GM19239 (cell line): ENCODE data around the gene EXOSC6.
"Not testable (repeated sequence)": the region's sequence is repeated elsewhere in the genome, so short reads cannot be mapped to it uniquely, and the experiment has no call there.

ENCODE experiments used
- DNase-seq: peaks from one replicate; pipeline ENCODE4 v3.0.0; 2011; ENCODE audit warnings: low spot score; ENCODE audit not compliant: insufficient read length
- FAIRE-seq: peaks from 2 replicates; lab custom pipeline; 2011; peaks lifted over from hg19 to GRCh38; lab: Jason Lieb, UNC

The EXOSC6 gene

DNA sequence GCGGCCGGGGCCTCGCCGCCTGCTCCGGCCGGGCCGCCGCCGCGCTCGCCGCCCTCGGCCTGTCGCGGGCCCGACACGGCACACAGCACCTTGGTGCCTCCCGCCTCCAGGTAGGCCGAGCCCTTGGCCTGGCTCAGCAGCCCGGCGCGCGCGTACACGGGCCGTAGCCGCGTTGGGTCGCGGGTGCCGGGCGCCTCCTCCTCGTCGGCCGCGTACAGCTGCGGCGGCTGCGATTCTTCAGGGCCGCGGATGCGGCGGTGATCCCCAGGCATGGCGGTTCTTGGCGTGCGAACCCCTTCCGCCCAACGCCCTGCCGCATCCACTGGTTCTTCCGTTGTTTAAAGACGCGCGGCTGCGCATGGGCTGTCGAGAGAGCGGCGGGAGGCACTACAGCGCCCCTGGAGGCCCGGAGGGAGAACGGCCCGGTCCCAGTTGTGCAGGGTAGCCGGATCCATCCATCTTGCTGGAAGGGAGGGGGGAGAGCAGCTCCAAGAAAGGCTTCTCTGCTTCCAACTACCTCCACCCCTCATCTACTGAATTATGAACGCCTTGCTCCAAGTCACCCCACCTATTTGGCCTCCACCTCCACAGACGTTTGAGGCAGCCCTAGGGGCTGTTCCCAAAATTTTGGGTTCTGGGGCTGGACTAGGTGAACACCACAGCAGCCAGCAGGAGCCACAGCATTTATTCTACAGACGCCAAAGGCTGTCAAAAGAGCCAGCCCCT, at the start of gene EXOSC6:
Gene EXOSC6, minus strand, starts transcription at position 312 of the 726 bp plus-strand sequence. Its CDS starts 40 bp downstream, at position 272.
- peak; percentile 78 for FAIRE-seq
- peak; percentile 97 for DNase-seq

DNA sequence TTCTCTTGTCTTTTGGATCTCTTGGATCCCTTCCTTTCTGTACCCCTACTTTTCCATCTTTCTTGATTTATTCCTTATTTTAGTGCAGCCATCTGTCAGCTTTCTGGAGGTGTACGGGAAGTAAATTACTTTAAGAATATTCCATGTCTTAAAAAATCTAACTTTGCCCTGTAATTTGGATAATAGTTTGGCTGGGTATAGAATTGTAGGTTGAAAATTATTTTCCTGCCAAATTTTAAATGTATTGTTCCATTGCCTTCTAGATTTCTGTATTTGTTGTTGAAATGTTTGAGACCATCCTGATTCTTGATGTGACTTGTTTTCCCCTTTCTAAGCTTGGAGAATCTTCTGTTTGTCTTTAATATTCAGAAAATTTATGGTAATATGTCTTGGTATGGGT, 49.4 kb upstream of the EXOSC6 start:
- FAIRE-seq (no peak), DNase-seq (no peak)

DNA sequence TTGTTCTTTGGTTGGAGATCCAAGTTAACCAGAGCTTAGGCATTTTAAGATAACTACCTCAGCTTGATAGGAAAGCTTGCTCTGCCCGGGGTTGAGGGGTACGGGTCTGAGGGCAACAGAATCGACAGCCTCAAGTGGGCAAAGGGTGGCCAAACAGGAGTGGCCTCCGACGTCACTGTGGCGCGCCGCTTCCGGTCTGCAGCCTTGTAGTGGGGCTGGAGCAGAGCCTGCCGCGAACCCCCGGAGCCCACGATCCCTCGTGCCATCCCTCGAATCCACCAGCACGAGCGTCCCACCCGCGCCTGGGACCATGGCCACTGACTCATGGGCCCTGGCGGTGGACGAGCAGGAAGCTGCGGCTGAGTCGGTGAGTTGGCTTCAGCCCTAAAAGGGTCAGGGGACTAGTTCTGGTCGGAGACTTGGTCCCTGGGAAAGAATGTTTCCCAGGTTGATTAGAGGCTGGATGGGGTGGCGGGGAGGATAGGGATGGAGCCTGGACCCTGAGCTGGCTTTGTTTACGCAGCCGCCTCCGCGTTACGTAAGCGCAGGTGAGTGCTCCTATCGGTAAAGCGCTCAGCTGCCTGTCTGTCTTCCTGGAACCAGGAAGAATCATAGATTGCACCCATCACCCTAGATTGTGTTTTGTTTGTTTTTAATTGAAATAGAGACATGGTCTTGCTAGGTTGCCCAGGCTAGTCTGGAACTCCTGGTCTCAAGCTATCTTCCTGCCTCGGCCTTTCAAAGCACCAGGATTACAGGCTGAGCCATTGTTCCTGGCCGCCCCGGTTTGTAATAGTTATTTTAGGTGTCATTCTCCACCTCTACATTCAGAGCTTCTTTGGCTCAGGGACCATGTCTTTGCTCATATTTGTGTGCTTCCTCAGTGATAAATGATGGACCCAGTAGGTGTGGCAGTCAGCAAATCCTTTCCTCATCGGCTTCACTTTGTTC, 47.5 kb upstream of the EXOSC6 start, which contains the start of gene DDX19B:
Gene DDX19B, plus strand, starts transcription at position 199 of the 951 bp plus-strand sequence. Its CDS starts 112 bp downstream, at position 311.
- FAIRE-seq = peak; percentile 80
- DNase-seq = peak; percentile 67

DNA sequence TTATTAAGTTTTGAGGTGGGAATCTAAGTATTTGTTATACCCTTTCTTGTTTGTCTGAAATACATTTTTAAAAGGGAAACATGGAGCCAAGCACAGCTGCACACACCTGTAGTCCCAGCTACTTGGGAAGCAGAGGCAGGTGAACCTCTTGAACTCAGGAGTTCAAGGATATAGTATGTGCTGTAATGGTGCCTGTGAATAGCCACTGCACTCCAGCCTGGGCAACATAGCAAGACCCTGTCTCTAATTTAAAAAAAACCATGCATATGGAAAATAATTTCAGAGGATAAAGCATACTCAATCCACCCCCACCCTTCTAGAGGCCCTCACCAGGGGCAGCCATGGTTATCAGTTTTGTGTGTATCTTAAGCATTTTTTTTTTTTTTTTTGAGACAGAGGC, 43.9 kb upstream of the EXOSC6 start:
- FAIRE-seq = no peak

DNA sequence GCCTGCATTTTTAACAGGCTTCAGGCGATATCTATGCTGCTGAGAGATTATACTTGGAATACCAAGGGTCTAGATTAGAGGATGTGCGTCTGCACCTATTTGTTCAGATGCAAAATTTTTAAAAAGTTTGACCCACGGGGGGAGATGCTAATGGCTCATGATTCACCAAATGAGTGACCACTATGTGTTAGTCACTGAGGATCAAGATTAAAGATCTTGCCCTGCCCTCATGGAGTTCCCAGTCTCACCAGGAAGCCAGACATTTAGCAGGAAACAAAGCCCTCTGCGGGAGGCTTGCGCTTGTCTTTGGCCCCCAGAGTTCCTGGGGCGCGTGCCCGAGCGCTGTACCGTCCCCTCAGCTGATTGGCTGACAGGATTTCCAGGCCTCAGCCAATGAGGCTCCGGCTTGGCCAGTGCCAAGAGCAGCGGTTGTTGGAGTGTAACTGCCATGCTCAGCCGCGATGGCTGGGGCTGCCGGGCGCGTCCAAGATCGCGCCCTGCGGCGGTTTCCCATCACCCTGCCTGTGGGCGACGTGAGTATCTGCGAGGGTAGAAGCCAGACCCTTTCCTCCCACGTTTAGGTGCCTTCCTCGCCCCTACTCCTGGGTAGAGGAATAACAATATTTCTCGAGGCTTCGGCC, 42.8 kb upstream of the EXOSC6 start:
- DNase-seq = no peak
- no peak for FAIRE-seq

More for the DNA sequence above, 43.9 kb upstream of the EXOSC6 start:
- no peak for DNase-seq

DNA sequence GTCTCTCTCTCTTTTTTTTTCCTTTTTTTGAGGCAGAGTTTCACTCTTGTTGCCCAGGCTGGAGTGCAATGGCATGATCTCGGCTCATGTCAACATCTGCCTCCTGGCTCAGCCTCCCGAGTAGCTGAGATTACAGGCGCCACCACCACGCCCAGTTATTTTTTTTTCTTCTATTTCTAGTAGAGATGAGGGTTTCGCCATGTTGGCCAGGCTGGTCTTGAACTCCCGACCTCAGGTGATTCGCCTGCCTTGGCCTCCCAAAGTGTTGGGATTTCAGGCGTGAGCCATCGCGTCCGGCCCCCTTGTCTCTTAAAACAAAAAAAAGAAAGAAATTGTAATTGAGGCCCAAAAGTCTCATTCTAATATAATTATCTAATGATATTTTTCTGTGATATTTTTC, 40.4 kb upstream of the EXOSC6 start:
- DNase-seq, FAIRE-seq: not testable (repeated sequence)

DNA sequence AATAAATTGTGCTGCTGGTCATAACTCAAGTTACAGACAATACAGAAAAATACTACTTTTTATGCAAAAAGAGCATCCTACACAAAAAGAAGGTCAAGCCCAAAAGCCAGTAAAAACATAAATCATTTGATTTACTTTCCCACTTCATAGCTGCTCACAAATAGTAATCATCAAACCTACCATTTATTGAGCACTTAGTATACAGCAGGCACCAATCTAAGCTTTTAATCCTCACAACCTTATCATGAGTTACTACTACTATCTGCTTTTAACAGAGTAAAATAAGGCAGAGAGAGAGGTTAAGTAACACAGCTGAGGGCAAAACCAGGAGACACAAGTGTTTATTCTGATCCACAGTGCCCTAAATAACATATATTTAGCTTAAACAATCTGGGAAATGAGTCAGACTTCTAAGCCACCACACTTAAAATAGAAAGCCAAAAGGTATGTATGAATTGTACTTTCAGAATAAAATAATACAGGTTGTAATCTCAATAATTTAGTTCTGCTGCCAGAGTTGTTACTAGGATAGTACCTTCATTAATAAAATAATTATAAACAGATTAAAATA, 39.3 kb upstream of the EXOSC6 start:
- no peak for DNase-seq
- FAIRE-seq = no peak

DNA sequence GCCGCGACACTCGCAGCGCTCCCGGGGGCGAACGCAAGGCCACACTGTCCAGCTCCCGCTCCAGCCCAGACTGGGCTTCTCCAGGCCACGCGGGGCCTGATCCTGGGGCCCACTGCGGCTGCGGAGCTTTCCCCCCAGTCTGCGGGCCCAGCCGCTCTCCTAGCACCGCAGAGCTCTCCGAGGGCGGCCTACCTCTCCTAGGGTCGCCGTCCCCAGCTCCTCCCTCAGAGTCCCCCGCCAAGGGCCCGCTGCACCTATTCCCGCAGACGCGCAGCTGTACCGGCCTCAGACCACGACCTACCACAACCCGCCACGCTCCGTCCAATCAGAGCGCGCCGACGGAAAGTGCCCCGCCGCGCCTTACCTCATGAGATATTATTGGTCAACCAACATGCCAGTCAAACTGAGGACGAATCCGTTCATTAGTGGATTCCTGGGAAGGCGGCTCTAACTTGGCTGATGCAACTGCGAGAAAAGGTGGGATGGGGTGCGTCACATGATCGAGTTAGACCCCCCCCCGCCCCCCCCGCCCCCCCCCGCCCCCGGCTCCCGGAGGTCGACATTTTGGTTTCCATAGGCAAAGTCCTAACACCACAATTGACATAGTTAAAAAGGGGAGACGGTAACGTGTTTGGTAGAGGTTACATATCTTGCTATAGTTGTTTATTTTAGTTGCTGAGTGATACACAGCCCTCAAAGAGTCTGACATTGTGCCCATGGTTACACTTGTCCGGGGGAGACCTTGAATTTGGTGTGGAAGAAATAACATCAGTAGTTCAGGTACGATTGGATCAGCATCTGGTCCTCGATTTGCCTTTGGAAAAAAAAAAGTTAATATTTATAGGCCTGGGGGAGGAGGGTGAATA, 37.7 kb upstream of the EXOSC6 start, which contains the start of gene AARS1:
Gene AARS1, minus strand, starts transcription at position 278 of the 866 bp plus-strand sequence. CDS start 6,743 bp downstream, outside the sequence.
- peak; percentile 89 for DNase-seq
- FAIRE-seq = peak; percentile 94

DNA sequence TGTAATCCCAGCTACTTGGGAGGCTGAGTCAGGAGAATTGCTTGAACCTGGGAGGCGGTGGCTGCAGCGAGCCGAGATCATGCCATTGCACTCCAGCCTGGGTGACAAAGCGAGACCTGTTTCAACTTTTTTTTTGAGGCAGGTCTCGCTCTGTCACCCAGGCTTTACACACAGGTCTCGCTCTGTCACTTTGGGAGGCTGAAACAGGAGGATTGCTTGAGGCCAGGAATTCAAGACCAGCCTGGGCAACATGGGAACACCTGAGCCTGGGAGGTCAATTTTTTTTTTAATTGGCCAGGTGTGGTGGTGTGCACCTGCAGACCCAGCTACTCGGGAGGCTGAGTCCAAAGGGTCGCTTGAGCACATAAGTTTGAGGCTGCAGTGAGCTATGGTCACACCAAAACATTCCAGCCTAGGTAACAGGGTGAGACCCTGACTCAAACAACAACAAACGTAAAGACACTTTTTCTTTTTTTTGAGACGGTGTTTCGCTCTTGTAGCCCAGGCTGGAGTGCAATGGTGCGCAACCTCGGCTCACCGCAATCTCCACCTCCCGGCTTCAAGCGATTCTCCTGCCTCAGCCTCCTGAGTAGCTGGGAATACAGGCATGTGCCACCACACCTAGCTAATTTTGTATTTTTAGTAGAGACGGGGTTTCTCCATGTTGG, 35.7 kb upstream of the EXOSC6 start:
- DNase-seq, FAIRE-seq: not testable (repeated sequence)

DNA sequence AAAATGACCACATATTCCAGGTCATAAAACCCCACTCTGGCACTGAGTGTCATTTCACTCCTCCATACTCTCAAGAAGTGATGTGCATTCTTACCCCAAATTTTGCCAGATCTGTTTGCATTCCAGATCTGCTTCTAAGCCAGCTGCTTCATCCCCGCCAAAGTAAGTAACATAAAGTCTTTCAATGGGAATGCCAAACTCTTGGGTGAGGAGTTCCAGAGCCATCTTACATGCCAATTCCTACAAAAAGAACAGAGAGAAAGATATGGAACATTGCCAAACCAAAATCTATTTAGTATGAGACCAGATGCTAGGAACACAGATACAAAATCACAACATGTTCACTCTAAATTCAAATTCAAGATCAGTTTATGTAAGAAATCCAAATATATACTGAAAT, 24.7 kb upstream of the EXOSC6 start:
- DNase-seq = no peak
- no peak for FAIRE-seq

DNA sequence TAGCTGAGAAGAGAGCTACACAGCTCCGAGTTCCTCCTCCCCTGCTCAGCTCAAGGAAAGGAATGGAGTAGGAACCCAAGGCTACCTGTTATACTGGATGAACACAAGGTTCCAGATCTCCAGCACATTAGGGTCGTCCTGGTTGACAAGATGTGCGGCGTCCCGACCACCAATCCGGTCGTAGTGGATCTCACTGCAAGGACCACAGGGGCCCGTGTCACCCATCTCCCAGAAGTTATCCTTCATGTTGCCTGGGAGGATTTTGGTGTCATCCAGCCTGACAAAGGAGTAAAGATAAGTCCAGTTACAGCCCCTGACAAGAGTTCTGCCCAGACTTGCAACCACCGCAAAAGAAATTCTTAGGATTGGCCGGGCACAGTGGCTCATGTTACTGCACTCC, 20.0 kb upstream of the EXOSC6 start:
- no peak for FAIRE-seq

DNA sequence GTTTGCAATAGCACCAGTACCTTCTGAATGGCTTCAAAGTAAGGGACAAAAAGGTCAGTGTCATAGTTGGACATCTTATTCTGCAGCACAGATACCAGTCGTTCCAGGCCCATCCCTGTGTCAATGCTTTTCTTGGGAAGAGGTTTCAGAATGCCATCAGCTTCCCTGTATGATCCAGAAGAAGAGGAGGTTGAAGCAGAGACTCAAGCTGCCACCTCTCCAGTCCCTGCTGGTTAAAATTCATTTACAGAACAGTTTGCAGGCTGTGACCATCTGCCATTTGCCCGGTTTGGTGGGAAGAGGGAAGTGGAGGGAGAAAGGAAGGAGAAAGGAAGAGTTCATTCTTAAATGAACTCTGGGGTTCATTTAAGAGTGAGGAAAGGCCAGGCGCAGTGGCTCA, 18.4 kb upstream of the EXOSC6 start:
- FAIRE-seq (no peak), DNase-seq (no peak)

More for the DNA sequence above, 20.0 kb upstream of the EXOSC6 start:
- DNase-seq = no peak

DNA sequence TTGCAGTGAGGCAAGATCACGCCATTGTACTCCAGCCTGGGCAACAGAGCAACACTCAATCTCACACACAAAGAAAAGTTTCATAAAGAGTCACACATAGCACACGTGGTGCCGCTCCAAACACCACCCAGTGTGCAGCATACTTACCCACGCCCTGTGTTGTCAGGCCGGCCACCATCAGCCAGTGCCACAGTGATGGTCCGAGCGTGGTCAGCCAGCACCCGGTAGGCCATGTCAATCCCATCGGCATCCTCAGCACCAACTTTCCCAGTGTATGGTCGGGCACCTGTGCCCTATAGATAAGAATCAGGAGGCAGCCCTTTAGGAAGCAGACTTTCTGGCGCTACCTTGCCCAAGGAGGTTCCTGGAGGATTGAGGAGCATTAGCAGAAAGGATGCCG, 17.7 kb upstream of the EXOSC6 start:
- DNase-seq (no peak), FAIRE-seq (no peak)

DNA sequence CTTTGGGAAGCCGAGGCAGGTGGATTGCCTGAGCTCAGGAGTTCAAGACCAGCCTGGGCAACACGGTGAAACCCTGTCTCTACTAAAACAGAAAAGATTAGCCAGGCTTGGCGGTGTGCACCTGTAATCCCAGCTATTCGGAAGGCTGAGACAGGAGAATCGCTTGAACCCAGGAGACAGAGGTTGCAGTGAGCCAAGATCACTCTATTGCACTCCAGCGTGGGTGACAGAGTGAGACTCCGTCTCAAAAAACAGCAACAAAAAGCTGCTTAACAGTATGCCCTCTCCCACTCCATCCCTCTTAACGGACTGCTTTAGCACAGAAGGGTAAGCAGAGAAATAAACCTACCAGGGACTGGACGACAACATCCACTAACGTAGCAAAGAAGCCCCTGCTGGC, 16.2 kb upstream of the EXOSC6 start:
- not testable (repeated sequence) for DNase-seq, FAIRE-seq

DNA sequence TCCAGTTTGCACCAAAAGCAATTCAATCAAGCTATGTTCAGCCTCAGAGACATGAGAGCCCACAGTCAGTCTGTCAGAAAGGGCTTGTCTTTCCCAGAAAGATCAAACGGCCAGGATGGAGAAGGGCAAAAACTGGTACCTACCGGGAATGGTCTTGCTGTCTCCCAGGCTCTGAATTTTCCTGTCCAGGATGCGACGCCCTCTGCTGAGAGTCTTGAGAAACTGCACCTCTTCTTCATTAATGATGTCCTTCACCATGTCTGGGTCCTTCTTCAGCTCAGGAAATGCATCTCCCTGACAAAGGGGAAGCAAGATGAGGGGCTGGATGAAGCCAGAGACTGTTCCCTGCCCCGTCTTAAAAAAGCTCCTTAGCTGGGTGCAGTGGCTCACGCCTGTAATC, 15.8 kb upstream of the EXOSC6 start:
- FAIRE-seq (no peak), DNase-seq (no peak)

DNA sequence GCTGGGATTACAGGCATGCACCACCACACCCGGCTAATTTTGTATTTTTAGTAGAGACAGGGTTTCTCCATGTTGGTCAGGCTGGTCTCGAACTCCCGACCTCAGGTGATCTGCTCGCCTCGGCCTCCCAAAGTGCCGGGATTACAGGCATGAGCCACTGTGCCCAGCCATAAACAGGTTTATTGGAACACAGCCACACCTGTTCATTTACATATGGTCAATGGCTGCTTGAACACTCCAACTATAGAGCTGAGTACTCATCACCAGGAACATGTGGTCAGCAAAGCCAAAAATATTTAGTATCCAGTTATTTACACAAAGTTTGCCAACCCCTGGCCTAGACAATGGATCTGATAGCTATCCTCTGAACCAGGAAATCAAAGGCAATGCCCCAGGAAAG, 8.2 kb upstream of the EXOSC6 start:
- FAIRE-seq, DNase-seq: not testable (repeated sequence)

DNA sequence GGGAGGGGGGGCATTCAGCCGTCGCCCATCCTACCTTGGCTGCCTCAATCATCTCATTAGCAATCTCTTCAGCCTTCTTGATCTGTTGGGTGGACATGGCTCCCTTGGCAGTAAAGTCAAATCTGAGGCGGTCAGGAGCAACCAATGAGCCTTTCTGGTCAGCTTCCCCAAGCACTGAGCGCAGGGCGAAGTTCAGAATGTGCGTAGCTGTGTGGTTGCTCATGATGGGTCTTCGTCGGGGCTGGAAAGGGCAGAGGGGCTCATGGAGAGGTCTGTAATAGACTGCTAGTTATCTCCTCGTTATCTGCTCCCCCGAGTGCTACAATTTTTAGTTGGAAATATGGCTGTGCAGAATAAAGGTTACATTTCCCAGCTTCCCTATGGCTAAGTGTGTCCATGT, 7.2 kb upstream of the EXOSC6 start:
- no peak for FAIRE-seq

DNA sequence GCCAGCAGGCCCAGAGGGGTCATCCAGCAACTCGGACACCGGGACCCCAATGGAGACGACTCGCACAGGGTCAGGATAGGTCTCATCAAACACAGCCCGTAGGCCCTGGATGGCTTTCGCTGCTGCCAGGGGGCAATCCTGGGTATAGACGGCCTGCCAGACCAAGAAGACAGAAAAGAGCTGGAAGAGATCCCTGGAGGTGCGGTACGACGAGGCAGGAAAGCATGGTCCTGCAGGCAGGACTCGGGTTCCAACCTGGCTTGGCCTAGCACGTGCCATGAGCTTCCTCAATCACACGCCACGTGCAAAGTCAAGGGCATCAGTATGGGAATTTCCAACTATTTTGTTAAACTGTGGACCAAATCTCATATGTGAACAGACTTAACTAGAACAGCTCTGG, 6.3 kb upstream of the EXOSC6 start:
- no peak for FAIRE-seq
- no peak for DNase-seq

More for the DNA sequence above, 7.2 kb upstream of the EXOSC6 start:
- DNase-seq = no peak
